H1 (cell line): ENCODE measurements around the gene IL36B. TPM values are rescaled to one million over a fixed set of nuclear protein-coding genes. Genes with fewer than 3 reads are reported as not detected.

Source experiments
- CTCF ChIA-PET: fragments of 300-600 bp; sonication (Branson Sonifier 250); formaldehyde crosslinking; loops from one replicate; lab custom pipeline; 2021; ENCODE audit not compliant: partially characterized antibody; lab: Charles Lee
- POLR2A ChIA-PET: fragments of 300-600 bp; sonication (Branson Sonifier 250); formaldehyde crosslinking; loops from one replicate; lab custom pipeline; 2021; ENCODE audit warnings: inconsistent platforms; ENCODE audit not compliant: partially characterized antibody; lab: Charles Lee
- DNase-seq, 2 experiments: peaks; one replicate each; pipeline versions ENCODE4 v3.0.0 to v3.0.0-alpha.2; 2010 to 2022; ENCODE audit warnings: low spot score in 2 of 2, low read depth in 1 of 2, mixed read lengths in 1 of 2
- FAIRE-seq: peaks from 2 replicates; lab custom pipeline; 2011; peaks lifted over from hg19 to GRCh38; lab: Jason Lieb, UNC
- H2AFZ ChIP-seq: 2 replicates; pipeline ENCODE4 v1.8.1; 2012; ENCODE audit warnings: low read length, inconsistent platforms
- H2AK5ac ChIP-seq: 2 replicates; pipeline ENCODE4 v1.6.1; 2013; ENCODE audit warnings: low read depth, low read length
- H2BK120ac ChIP-seq: replicated peaks from 2 replicates; pipeline ENCODE3; 2013; ENCODE audit warnings: low read depth, low read length, inconsistent platforms
- H2BK12ac ChIP-seq: 2 replicates; pipeline ENCODE4 v1.6.1; 2013; ENCODE audit warnings: low read depth, low read length
- H2BK15ac ChIP-seq: 2 replicates; pipeline ENCODE4 v1.6.1; 2013; ENCODE audit warnings: low read length
- H2BK20ac ChIP-seq: 2 replicates; pipeline ENCODE4 v1.6.1; 2013; ENCODE audit warnings: low read length
- H2BK5ac ChIP-seq: 2 replicates; pipeline ENCODE4 v1.6.1; 2013; ENCODE audit warnings: low read depth, low read length
- H3K14ac ChIP-seq: 2 replicates; pipeline ENCODE4 v1.6.1; 2013; ENCODE audit warnings: inconsistent platforms; ENCODE audit not compliant: insufficient read length
- H3K18ac ChIP-seq: 2 replicates; pipeline ENCODE4 v1.6.1; 2013; ENCODE audit warnings: low read length; ENCODE audit errors: extremely low read depth
- H3K23ac ChIP-seq: 2 replicates; pipeline ENCODE4 v1.6.1; 2013; ENCODE audit warnings: inconsistent platforms; ENCODE audit not compliant: insufficient read length
- H3K23me2 ChIP-seq: 2 replicates; pipeline ENCODE4 v1.6.1; 2013; ENCODE audit warnings: low read depth, low read length
- H3K27ac ChIP-seq: 2 replicates; pipeline ENCODE4 v1.6.1; 2011; ENCODE audit warnings: low read depth, low read length, inconsistent platforms
- H3K27me3 ChIP-seq, 4 experiments: replicated peaks in 1 of 4; 1 replicate in 1 of 4; 2 replicates in 3 of 4; pipeline versions ENCODE4 v1.6.1 to v1.8.1; 2011 to 2013; ENCODE audit warnings: low read length in 3 of 4, mild to moderate bottlenecking in 3 of 4, inconsistent platforms in 2 of 4, mixed read lengths in 2 of 4, moderate library complexity in 1 of 4; ENCODE audit not compliant: control insufficient read depth in 3 of 4, insufficient read depth in 3 of 4; ENCODE audit errors: extremely low read depth in 1 of 4
- H3K36me3 ChIP-seq, 4 experiments: 2 replicates each; pipeline versions ENCODE4 v1.6.1 to v1.8.1; 2011 to 2013; ENCODE audit warnings: mild to moderate bottlenecking in 4 of 4, low read length in 3 of 4, moderate library complexity in 2 of 4, control low read depth in 1 of 4, inconsistent platforms in 1 of 4; ENCODE audit not compliant: insufficient read depth in 4 of 4, control insufficient read depth in 2 of 4
- H3K4ac ChIP-seq: replicated peaks from 2 replicates; pipeline ENCODE3; 2013; ENCODE audit warnings: low read length, low read depth, mixed read lengths, inconsistent platforms; ENCODE audit not compliant: insufficient read length
- H3K4me1 ChIP-seq, 4 experiments: replicated peaks in 1 of 4; 1 replicate in 1 of 4; 2 replicates in 3 of 4; pipeline versions ENCODE4 v1.6.1 to v1.8.1; 2011 to 2013; ENCODE audit warnings: low read length in 3 of 4, inconsistent platforms in 2 of 4, mixed read lengths in 1 of 4; ENCODE audit not compliant: insufficient read depth in 4 of 4, control insufficient read depth in 3 of 4
- H3K4me2 ChIP-seq, 2 experiments: 2 replicates each; pipeline versions ENCODE4 v1.6.1 to v1.8.1; 2011 to 2013; ENCODE audit warnings: low read depth in 2 of 2, low read length in 2 of 2, control low read depth in 1 of 2, inconsistent platforms in 1 of 2, mild to moderate bottlenecking in 1 of 2; ENCODE audit not compliant: insufficient read depth in 1 of 2
- H3K4me3 ChIP-seq, 4 experiments: fragments of 200-600, 300-600 bp in 1 of 4; sonication (generic), shearing (Covaris generic), sonication (Bioruptor Twin) in 1 of 4; 2 replicates each; pipeline versions ENCODE4 v1.5.1 to v1.8.1; 2011 to 2016; ENCODE audit warnings: low read length in 4 of 4, low read depth in 3 of 4, control low read depth in 2 of 4, inconsistent platforms in 2 of 4, mild to moderate bottlenecking in 2 of 4, mixed read lengths in 1 of 4, moderate library complexity in 1 of 4; ENCODE audit not compliant: insufficient read depth in 2 of 4; ENCODE audit errors: extremely low read depth in 1 of 4
- H3K56ac ChIP-seq: replicated peaks from 2 replicates; pipeline ENCODE3; 2013; ENCODE audit warnings: low read depth, mild to moderate bottlenecking, mixed read lengths, low read length, inconsistent platforms; ENCODE audit not compliant: insufficient read length
- H3K79me1 ChIP-seq: 2 replicates; pipeline ENCODE4 v1.6.1; 2013; ENCODE audit warnings: low read depth, low read length, control low read depth
- H3K79me2 ChIP-seq, 2 experiments: 2 replicates each; pipeline versions ENCODE4 v1.6.1 to v1.8.1; 2012 to 2013; ENCODE audit warnings: low read length in 2 of 2, mild to moderate bottlenecking in 2 of 2, inconsistent platforms in 1 of 2; ENCODE audit not compliant: insufficient read depth in 2 of 2, control insufficient read depth in 1 of 2
- H3K9ac ChIP-seq, 4 experiments: replicated peaks in 1 of 4; 1 replicate in 1 of 4; 2 replicates in 3 of 4; pipeline versions ENCODE4 v1.6.1 to v1.8.1; 2011 to 2013; ENCODE audit warnings: low read depth in 3 of 4, low read length in 3 of 4, control low read depth in 2 of 4, mild to moderate bottlenecking in 2 of 4, moderate library complexity in 2 of 4, inconsistent platforms in 1 of 4; ENCODE audit errors: extremely low read depth in 1 of 4
- H3K9me3 ChIP-seq, 2 experiments: 2 replicates each; pipeline versions ENCODE4 v1.6.1 to v1.8.1; 2012 to 2013; ENCODE audit warnings: mild to moderate bottlenecking in 2 of 2, moderate library complexity in 2 of 2, control low read depth in 1 of 2, inconsistent platforms in 1 of 2, low read depth in 1 of 2, low read length in 1 of 2, mixed read lengths in 1 of 2; ENCODE audit not compliant: insufficient read depth in 2 of 2
- H4K20me1 ChIP-seq, 2 experiments: replicated peaks in 1 of 2; 2 replicates each; pipeline versions ENCODE3 to v1.8.1; 2011 to 2013; ENCODE audit warnings: inconsistent platforms in 2 of 2, low read length in 2 of 2, mild to moderate bottlenecking in 1 of 2; ENCODE audit not compliant: insufficient read depth in 2 of 2, control insufficient read depth in 1 of 2
- H4K5ac ChIP-seq: 2 replicates; pipeline ENCODE4 v1.6.1; 2013; ENCODE audit warnings: low read length, low read depth, mixed read lengths, inconsistent platforms; ENCODE audit not compliant: insufficient read length
- H4K8ac ChIP-seq: 2 replicates; pipeline ENCODE4 v1.8.0; 2013; ENCODE audit warnings: mild to moderate bottlenecking, moderate library complexity, low read length, inconsistent platforms; ENCODE audit not compliant: insufficient read depth; ENCODE audit errors: extremely low read depth
- H4K91ac ChIP-seq: replicated peaks from 2 replicates; pipeline ENCODE3; 2013; ENCODE audit warnings: low read length, mixed read lengths, inconsistent platforms; ENCODE audit not compliant: insufficient read length
- GTF2F1 ChIP-seq: IDR thresholded peaks from 2 replicates; pipeline ENCODE4 v1.6.1; 2012; ENCODE audit warnings: low read depth, low read length, improper control_type of control experiment, borderline replicate concordance
- WGBS, 2 experiments: shearing (Covaris generic) in 1 of 2; methylation state at CpG; one replicate each; pipeline versions ENCODE4 v1.1.6 to v1.1.7; 2013 to 2015; ENCODE audit warnings: low lambda C conversion rate in 2 of 2, mixed read lengths in 2 of 2, inconsistent platforms in 1 of 2, low coverage in 1 of 2, missing lambda C conversion rate in 1 of 2; ENCODE audit not compliant: insufficient replicate concordance in 2 of 2, insufficient coverage in 1 of 2, insufficient read length in 1 of 2; ENCODE audit errors: extremely low coverage in 1 of 2, missing lambda C conversion rate in 1 of 2; 5-methylcytosine and 5-hydroxymethylcytosine counted together
- polyA plus RNA-seq, 7 experiments: library from polyadenylated mRNA; depleted of rRNA in 3 of 7; stranded (reverse) in 5 of 7; unstranded in 2 of 7; fragments of >200 nt in 5 of 7; fragments of 200-250 nt in 2 of 7; gene quantifications; 1 replicate in 5 of 7; 2 replicates in 1 of 7; 4 replicates in 1 of 7; pipeline versions ENCODE4 v1.2.1 to v1.2.3, GENCODE V29; 2011 to 2013; ENCODE audit warnings: missing spikeins in 2 of 7, mixed read lengths in 2 of 7
- total RNA-seq: library from RNA; stranded (reverse); fragmentation: NEBNext Ultra II Directional; extraction: Animal tissue kit (Norgen Biotek cat#: 25700); gene quantifications from 2 replicates; pipeline ENCODE4 v1.2.1, GENCODE V29; 2021

Gene IL36B
- total and polyA plus RNA-seq, 2 of the 8 experiments (the other 6 are each of a cell fraction or from before 2014, with no cell fraction given), result not detected

GRCh38 chr2:113075030-113075429, 22.4 kb upstream of the IL36B start:
- Histone ChIP-seq H3K4me1 (peaks cover 0 to 2% (median 0%) of the 10 kb centered on the region in 4 experiments; a peak in 1 of 7 replicates), H3K4me3 (no peak overlapping the region), H2BK20ac (no peak overlapping the region), H2AFZ (no peak overlapping the region), H4K8ac (no peak overlapping the region), H3K27ac (no peak overlapping the region), H3K9me3 (no peaks in the 10 kb centered on the region), H3K79me1 (no peaks in the 10 kb centered on the region), H2BK15ac (no peak overlapping the region), H2BK120ac (no peak overlapping the region), H4K20me1 (no peaks in the 10 kb centered on the region), H2AK5ac (no peak overlapping the region), H3K14ac (no peak overlapping the region), H2BK5ac (no peak overlapping the region), H3K23me2 (no peaks in the 10 kb centered on the region), H3K56ac (no peak overlapping the region), H3K79me2 (no peaks in the 10 kb centered on the region), H3K18ac (no peak overlapping the region), H3K4ac (no peak overlapping the region), H3K9ac (no peak overlapping the region), H3K36me3 (no peaks in the 10 kb centered on the region), H4K5ac (no peak overlapping the region), H3K27me3 (no peaks in the 10 kb centered on the region), H3K23ac (no peak overlapping the region), H4K91ac (no peak overlapping the region), H2BK12ac (no peak overlapping the region), H3K4me2 (no peak overlapping the region)
- WGBS, 2 experiments, result 90% methylated on average over 5 of the region's 5 CpGs; no CpG with 5 or more reads in 1 of the 2 experiments
- CTCF ChIA-PET, result interaction anchor here (1.3 to 11.0 kb wide), 4 partner anchors 11 to 316 kb away, joined by 4 to 159 read pairs (median 12); no protein-coding TSS in a partner anchor
- FAIRE-seq, result no peak
- no peak for TF ChIP-seq GTF2F1
- no peak for DNase-seq
- POLR2A ChIA-PET, result interaction anchor here (0.6 kb wide), 1 partner anchor 22 kb away, joined by 3 read pairs; the partner anchor contains the start of gene IL36B
